IPS-15b (cell line): ENCODE measurements around the gene CWC22.
"Not testable (repeated sequence)": the region's sequence is repeated elsewhere in the genome, so short reads cannot be mapped to it uniquely, and the experiment has no call there.

Experiments used
- H3K27me3 ChIP-seq: one replicate; pipeline ENCODE4 v1.6.1; 2013; ENCODE audit warnings: low read length; ENCODE audit not compliant: control insufficient read depth, insufficient read depth
- H3K36me3 ChIP-seq: one replicate; pipeline ENCODE4 v1.6.1; 2013; ENCODE audit warnings: low read length; ENCODE audit not compliant: control insufficient read depth, insufficient read depth
- H3K4me1 ChIP-seq: one replicate; pipeline ENCODE4 v1.6.1; 2013; ENCODE audit warnings: mild to moderate bottlenecking, low read length; ENCODE audit not compliant: control insufficient read depth, insufficient read depth
- H3K4me3 ChIP-seq: one replicate; pipeline ENCODE4 v1.5.1; 2013; ENCODE audit warnings: low read depth, low read length
- H3K9ac ChIP-seq: one replicate; pipeline ENCODE4 v1.6.1; 2013; ENCODE audit warnings: low read depth, mild to moderate bottlenecking, low read length
- H3K9me3 ChIP-seq: one replicate; pipeline ENCODE4 v1.6.1; 2013; ENCODE audit warnings: mild to moderate bottlenecking, low read length; ENCODE audit not compliant: control insufficient read depth, insufficient read depth

The CWC22 gene

GRCh38 chr2:179946810-179947615 is 60.1 kb downstream of the CWC22 start:
- no peaks in the 10 kb centered on the region for H3K4me1 ChIP-seq
- H3K9ac ChIP-seq, result no peak overlapping the region
- H3K27me3 ChIP-seq, result no peaks in the 10 kb centered on the region
- H3K4me3 ChIP-seq, result no peak overlapping the region
- H3K9me3 ChIP-seq, result no peaks in the 10 kb centered on the region
- peaks cover 6% of the 10 kb centered on the region for H3K36me3 ChIP-seq

- Histone ChIP-seq H3K27me3 (no peaks in the 10 kb centered on the region), H3K4me1 (no peaks in the 10 kb centered on the region), H3K9me3 (no peaks in the 10 kb centered on the region), H3K9ac (no peak overlapping the region), H3K4me3 (no peak overlapping the region), H3K36me3 (peaks cover 6% of the 10 kb centered on the region)
Observed at GRCh38 chr2:179946346-179946745, 60.8 kb downstream of the CWC22 start.

GRCh38 chr2:179939259-179939658 is 67.8 kb downstream of the CWC22 start:
- Histone ChIP-seq H3K27me3 (no peaks in the 10 kb centered on the region), H3K9me3 (no peaks in the 10 kb centered on the region), H3K4me1 (peaks cover 5% of the 10 kb centered on the region), H3K9ac (no peak overlapping the region), H3K36me3 (no peaks in the 10 kb centered on the region), H3K4me3 (no peak overlapping the region)

GRCh38 chr2:179938026-179938425 is 69.1 kb downstream of the CWC22 start:
- no peaks in the 10 kb centered on the region for H3K9me3 ChIP-seq
- no peaks in the 10 kb centered on the region for H3K27me3 ChIP-seq
- no peak overlapping the region for H3K9ac ChIP-seq
- peaks cover 5% of the 10 kb centered on the region for H3K4me1 ChIP-seq
- H3K4me3 ChIP-seq, result no peak overlapping the region
- H3K36me3 ChIP-seq, result no peaks in the 10 kb centered on the region

- H3K9ac ChIP-seq, result no peak overlapping the region
- H3K27me3 ChIP-seq, result no peaks in the 10 kb centered on the region
- H3K4me1 ChIP-seq, result peaks cover 5% of the 10 kb centered on the region
- no peak overlapping the region for H3K4me3 ChIP-seq
- no peaks in the 10 kb centered on the region for H3K36me3 ChIP-seq
- no peaks in the 10 kb centered on the region for H3K9me3 ChIP-seq
Observed at GRCh38 chr2:179936654-179937053, 70.4 kb downstream of the CWC22 start.

GRCh38 chr2:179936141-179936540 is 71.0 kb downstream of the CWC22 start:
- no peaks in the 10 kb centered on the region for H3K36me3 ChIP-seq
- H3K4me1 ChIP-seq, result peaks cover 5% of the 10 kb centered on the region
- H3K9me3 ChIP-seq, result no peaks in the 10 kb centered on the region
- H3K4me3 ChIP-seq, result no peak overlapping the region
- H3K27me3 ChIP-seq, result no peaks in the 10 kb centered on the region
- H3K9ac ChIP-seq, result no peak overlapping the region

- Histone ChIP-seq H3K4me3 (no peak overlapping the region), H3K36me3 (no peaks in the 10 kb centered on the region), H3K9me3 (no peaks in the 10 kb centered on the region), H3K4me1 (peaks cover 5% of the 10 kb centered on the region), H3K27me3 (no peaks in the 10 kb centered on the region), H3K9ac (no peak overlapping the region)
Observed at GRCh38 chr2:179932786-179933185, 74.3 kb downstream of the CWC22 start.

- Histone ChIP-seq H3K9ac (no peak overlapping the region), H3K36me3 (no peaks in the 10 kb centered on the region), H3K9me3 (no peaks in the 10 kb centered on the region), H3K4me1 (peaks cover 5% of the 10 kb centered on the region), H3K27me3 (no peaks in the 10 kb centered on the region), H3K4me3 (no peak overlapping the region)
Observed at GRCh38 chr2:179931502-179931901, 75.6 kb downstream of the CWC22 start.

- not testable (repeated sequence) for H3K4me1 ChIP-seq, H3K27me3 ChIP-seq, H3K36me3 ChIP-seq, H3K9ac ChIP-seq, H3K4me3 ChIP-seq, H3K9me3 ChIP-seq
Observed at GRCh38 chr2:179929997-179930396, 77.1 kb downstream of the CWC22 start.

GRCh38 chr2:179927041-179927440 is 80.1 kb downstream of the CWC22 start:
- Histone ChIP-seq H3K9ac (no peak overlapping the region), H3K4me3 (no peak overlapping the region), H3K4me1 (no peaks in the 10 kb centered on the region), H3K9me3 (no peaks in the 10 kb centered on the region), H3K36me3 (no peaks in the 10 kb centered on the region), H3K27me3 (no peaks in the 10 kb centered on the region)

GRCh38 chr2:179925713-179926112 is 81.4 kb downstream of the CWC22 start:
- no peak overlapping the region for H3K4me3 ChIP-seq
- no peaks in the 10 kb centered on the region for H3K36me3 ChIP-seq
- H3K9me3 ChIP-seq, result no peaks in the 10 kb centered on the region
- H3K9ac ChIP-seq, result no peak overlapping the region
- no peaks in the 10 kb centered on the region for H3K27me3 ChIP-seq
- no peaks in the 10 kb centered on the region for H3K4me1 ChIP-seq

- Histone ChIP-seq H3K4me3 (no peak overlapping the region), H3K36me3 (no peaks in the 10 kb centered on the region), H3K9ac (no peak overlapping the region)
Observed at GRCh38 chr2:179917272-179917671, 89.8 kb downstream of the CWC22 start.

More at GRCh38 chr2:179917272-179917671, 89.8 kb downstream of the CWC22 start:
- Histone ChIP-seq H3K9me3 (no peaks in the 10 kb centered on the region), H3K4me1 (no peaks in the 10 kb centered on the region), H3K27me3 (no peaks in the 10 kb centered on the region)
